Activated B cell treated with CpG ODN at 0.5 μM for 24 hours (primary cell): ENCODE measurements around the gene PPIE. TPM values are rescaled to one million over a fixed set of nuclear protein-coding genes. Genes with fewer than 3 reads are reported as not detected.
"Not testable (repeated sequence)": the region's sequence is repeated elsewhere in the genome, so short reads cannot be mapped to it uniquely, and the experiment has no call there.

Source experiments
- ATAC-seq: fragments of 200-7000 bp; cut with Tn5 transposase; one replicate; pipeline ENCODE4 v1.10.0; 2021; ENCODE audit warnings: low read depth, mild to moderate bottlenecking, moderate library complexity
- CTCF ChIA-PET: fragments of 350-600 bp; sonication (Branson Sonifier 250); formaldehyde crosslinking; loops from one replicate; lab custom pipeline; 2021; ENCODE audit warnings: antibody characterized with exemption; lab: Charles Lee
- POLR2A ChIA-PET: fragments of 350-600 bp; sonication (Branson Sonifier 250); formaldehyde crosslinking; loops from one replicate; lab custom pipeline; 2021; ENCODE audit warnings: antibody characterized with exemption; lab: Charles Lee
- DNase-seq: peaks from one replicate; pipeline ENCODE4 v3.0.0; 2022
- H3K27ac Mint-ChIP-seq: one replicate; pipeline ENCODE4 v1.8.0; 2020; ENCODE audit warnings: mixed read lengths
- H3K27me3 Mint-ChIP-seq: one replicate; pipeline ENCODE4 v1.8.0; 2021; ENCODE audit warnings: mixed read lengths
- H3K36me3 Mint-ChIP-seq: one replicate; pipeline ENCODE4 v1.8.0; 2021; ENCODE audit warnings: low read depth, mixed read lengths
- H3K4me1 Mint-ChIP-seq: one replicate; pipeline ENCODE4 v1.8.0; 2021; ENCODE audit warnings: mixed read lengths
- H3K4me3 Mint-ChIP-seq: one replicate; pipeline ENCODE4 v1.8.0; 2020; ENCODE audit warnings: mild to moderate bottlenecking, mixed read lengths
- H3K9me3 Mint-ChIP-seq: one replicate; pipeline ENCODE4 v1.8.0; 2020; ENCODE audit warnings: mixed read lengths
- CTCF ChIP-seq: fragments of 200-600 bp; IDR thresholded peaks from one replicate; pipeline ENCODE4 v1.8.0; 2022; ENCODE audit warnings: antibody characterized with exemption, mild to moderate bottlenecking
- intact Hi-C: fragments of 100-400 bp; cut with micrococcal nuclease; formaldehyde crosslinking; loops from one replicate; pipeline ENCODE4 v1.15.1; 2024
- total RNA-seq: library from RNA; stranded (reverse); gene quantifications from 2 replicates; pipeline ENCODE4 v1.2.3, GENCODE V29; 2022

The PPIE gene
- total RNA-seq, 1 donor from 2014 or later = 68.5 TPM

GRCh38 chr1:39760074-39761008, 21.7 kb downstream of the PPIE start:
- Mint-ChIP-seq H3K27ac (no peak overlapping the region), H3K36me3 (peaks cover 55% of the 10 kb centered on the region), H3K4me1 (no peaks in the 10 kb centered on the region), H3K4me3 (no peak overlapping the region), H3K27me3 (no peaks in the 10 kb centered on the region), H3K9me3 (no peaks in the 10 kb centered on the region)
- DNase-seq (no peak), ATAC-seq (no peak)
- POLR2A ChIA-PET = interaction anchor here (1.0 kb wide), 1 partner anchor 22 kb away, joined by 3 read pairs; the partner anchor contains the start of gene PPIE
- intact Hi-C loops = no loop called here
- no peak for TF ChIP-seq CTCF
- CTCF ChIA-PET = no interaction called here

GRCh38 chr1:39761016-39761415, 22.3 kb downstream of the PPIE start:
- Mint-ChIP-seq H3K27me3 (no peaks in the 10 kb centered on the region), H3K4me3 (no peak overlapping the region), H3K4me1 (no peaks in the 10 kb centered on the region), H3K27ac (no peak overlapping the region), H3K36me3 (peaks cover 48% of the 10 kb centered on the region), H3K9me3 (no peaks in the 10 kb centered on the region)
- no peak for TF ChIP-seq CTCF
- POLR2A ChIA-PET = no interaction called here
- CTCF ChIA-PET = no interaction called here
- intact Hi-C loops = no loop called here
- DNase-seq (no peak), ATAC-seq (no peak)

GRCh38 chr1:39761557-39762260, 23.0 kb downstream of the PPIE start:
- POLR2A ChIA-PET = no interaction called here
- CTCF ChIA-PET = no interaction called here
- no peak for TF ChIP-seq CTCF
- Mint-ChIP-seq H3K27ac (no peak overlapping the region), H3K4me1 (no peaks in the 10 kb centered on the region), H3K27me3 (no peaks in the 10 kb centered on the region), H3K36me3 (peaks cover 43% of the 10 kb centered on the region), H3K9me3 (no peaks in the 10 kb centered on the region), H3K4me3 (no peak overlapping the region)
- ATAC-seq = no peak
- intact Hi-C loops = no loop called here
- DNase-seq = no peak

- Mint-ChIP-seq H3K27ac (no peak overlapping the region), H3K4me1 (no peaks in the 10 kb centered on the region), H3K9me3 (no peaks in the 10 kb centered on the region), H3K27me3 (no peaks in the 10 kb centered on the region), H3K4me3 (no peak overlapping the region), H3K36me3 (peaks cover 32% of the 10 kb centered on the region)
- DNase-seq = no peak
- ChIA-PET POLR2A (no interaction called here), CTCF (no interaction called here)
- no peak for TF ChIP-seq CTCF
- no peak for ATAC-seq
- intact Hi-C loops = no loop called here
Measured at GRCh38 chr1:39762550-39763540, 24.2 kb downstream of the PPIE start.

- CTCF ChIA-PET, ATAC-seq, POLR2A ChIA-PET, DNase-seq, H3K4me3 Mint-ChIP-seq, intact Hi-C loops, H3K27me3 Mint-ChIP-seq, H3K4me1 Mint-ChIP-seq, H3K27ac Mint-ChIP-seq, H3K9me3 Mint-ChIP-seq: not testable (repeated sequence)
- peaks cover 24% of the 10 kb centered on the region for H3K36me3 Mint-ChIP-seq
Measured at GRCh38 chr1:39763619-39764374, 25.1 kb downstream of the PPIE start.

GRCh38 chr1:39764512-39764911, 25.8 kb downstream of the PPIE start:
- DNase-seq, H3K4me1 Mint-ChIP-seq, POLR2A ChIA-PET, H3K9me3 Mint-ChIP-seq, CTCF ChIA-PET, ATAC-seq, H3K27me3 Mint-ChIP-seq, H3K4me3 Mint-ChIP-seq, intact Hi-C loops, H3K27ac Mint-ChIP-seq: not testable (repeated sequence)
- H3K36me3 Mint-ChIP-seq = peaks cover 17% of the 10 kb centered on the region

- H3K9me3 Mint-ChIP-seq, H3K4me3 Mint-ChIP-seq, intact Hi-C loops, DNase-seq, CTCF ChIA-PET, H3K27me3 Mint-ChIP-seq, H3K36me3 Mint-ChIP-seq, H3K4me1 Mint-ChIP-seq, ATAC-seq, H3K27ac Mint-ChIP-seq, POLR2A ChIA-PET: not testable (repeated sequence)
Measured at GRCh38 chr1:39766466-39766865, 27.8 kb downstream of the PPIE start.
